Peyer's patch (tissue), 4 donors: ENCODE data around the gene CDC42EP3.

Experiments used
- CTCF ChIP-seq, 6 experiments: fragments of 450-650 bp in 4 of 6; fragments of 200-600 bp in 2 of 6; sonication (generic) in 1 of 6; IDR thresholded peaks; one replicate each; pipeline ENCODE4 v1.5.1; 2017 to 2019; ENCODE audit warnings: antibody characterized with exemption in 6 of 6, mild to moderate bottlenecking in 3 of 6, moderate library complexity in 1 of 6
- POLR2A ChIP-seq, 2 donors: fragments of 450-650 bp; IDR thresholded peaks; one replicate each; pipeline ENCODE4 v1.5.1; 2017; ENCODE audit warnings: antibody characterized with exemption in 2 of 2, mild to moderate bottlenecking in 2 of 2, moderate library complexity in 2 of 2

- TF ChIP-seq POLR2A (IDR thresholded peaks at IDR 0.05) (no peak), CTCF (IDR thresholded peaks at IDR 0.05) (no peak)
These were observed 45.5 kb downstream of the CDC42EP3 start for GRCh38 chr2:37625796-37626571.
